DOHH2 (cell line): Measurements from ENCODE around the gene MAN1B1.

ENCODE experiments used
- H3F3A ChIP-seq: fragments of 200-600 bp; sonication (generic), shearing (Covaris generic); 2 replicates; pipeline ENCODE4 v1.6.0; 2016; ENCODE audit warnings: antibody characterized with exemption, mild to moderate bottlenecking; ENCODE audit not compliant: control insufficient read depth, insufficient read depth
- H3K27ac ChIP-seq: fragments of 200-600 bp; sonication (generic); 2 replicates; pipeline ENCODE4 v1.5.1; 2014; ENCODE audit warnings: low read depth, mild to moderate bottlenecking, low read length, moderate library complexity
- H3K27me3 ChIP-seq: fragments of 200-600 bp; sonication (generic); 2 replicates; pipeline ENCODE4 v1.6.1; 2014; ENCODE audit warnings: mild to moderate bottlenecking, low read length, mixed read lengths; ENCODE audit not compliant: control insufficient read depth
- H3K36me3 ChIP-seq: fragments of 200-600 bp; sonication (generic); 2 replicates; pipeline ENCODE4 v1.6.1; 2014; ENCODE audit warnings: mild to moderate bottlenecking, low read length, moderate library complexity, mixed read lengths; ENCODE audit not compliant: control insufficient read depth
- H3K4me1 ChIP-seq: fragments of 200-600 bp; sonication (generic); 2 replicates; pipeline ENCODE4 v1.6.1; 2014; ENCODE audit warnings: mild to moderate bottlenecking, low read length, mixed read lengths; ENCODE audit not compliant: control insufficient read depth
- H3K4me2 ChIP-seq: fragments of 200-600 bp; sonication (generic); 2 replicates; pipeline ENCODE4 v1.6.0; 2014; ENCODE audit warnings: mild to moderate bottlenecking, low read length, moderate library complexity
- H3K4me3 ChIP-seq: fragments of 200-600 bp; sonication (generic); 2 replicates; pipeline ENCODE4 v1.5.1; 2014; ENCODE audit warnings: mild to moderate bottlenecking, low read length, mixed read lengths
- H3K79me2 ChIP-seq: fragments of 200-600 bp; sonication (generic); 2 replicates; pipeline ENCODE4 v1.6.1; 2014; ENCODE audit warnings: mild to moderate bottlenecking, low read length, mixed read lengths; ENCODE audit not compliant: control insufficient read depth
- H3K9me2 ChIP-seq: fragments of 200-600 bp; sonication (generic); replicated peaks from 2 replicates; pipeline ENCODE4 v1.6.1; 2014; ENCODE audit warnings: mild to moderate bottlenecking, low read length, mixed read lengths; ENCODE audit not compliant: control insufficient read depth
- H3K9me3 ChIP-seq: fragments of 200-600 bp; sonication (generic); 2 replicates; pipeline ENCODE4 v1.6.1; 2014; ENCODE audit warnings: antibody characterized with exemption, low read length, mixed read lengths; ENCODE audit not compliant: control insufficient read depth, insufficient read depth
- H4K20me1 ChIP-seq: fragments of 200-600 bp; sonication (generic); 2 replicates; pipeline ENCODE4 v1.6.0; 2014; ENCODE audit warnings: low read depth, mild to moderate bottlenecking, antibody characterized with exemption, low read length, moderate library complexity; ENCODE audit not compliant: control insufficient read depth, insufficient read depth
- CTCF ChIP-seq: fragments of 200-600 bp; sonication (generic); IDR thresholded peaks from one replicate; pipeline ENCODE4 v1.5.1; 2014; ENCODE audit warnings: antibody characterized with exemption, mild to moderate bottlenecking, low read depth, low read length; ENCODE audit not compliant: poor library complexity, severe bottlenecking
- EZH2phosphoT487 ChIP-seq: fragments of 200-600 bp; sonication (generic); IDR thresholded peaks from 2 replicates; pipeline ENCODE4 v1.6.1; 2017; ENCODE audit warnings: borderline replicate concordance, mild to moderate bottlenecking, antibody characterized with exemption, low read length, moderate library complexity, mixed read lengths

MAN1B1 gene

DNA sequence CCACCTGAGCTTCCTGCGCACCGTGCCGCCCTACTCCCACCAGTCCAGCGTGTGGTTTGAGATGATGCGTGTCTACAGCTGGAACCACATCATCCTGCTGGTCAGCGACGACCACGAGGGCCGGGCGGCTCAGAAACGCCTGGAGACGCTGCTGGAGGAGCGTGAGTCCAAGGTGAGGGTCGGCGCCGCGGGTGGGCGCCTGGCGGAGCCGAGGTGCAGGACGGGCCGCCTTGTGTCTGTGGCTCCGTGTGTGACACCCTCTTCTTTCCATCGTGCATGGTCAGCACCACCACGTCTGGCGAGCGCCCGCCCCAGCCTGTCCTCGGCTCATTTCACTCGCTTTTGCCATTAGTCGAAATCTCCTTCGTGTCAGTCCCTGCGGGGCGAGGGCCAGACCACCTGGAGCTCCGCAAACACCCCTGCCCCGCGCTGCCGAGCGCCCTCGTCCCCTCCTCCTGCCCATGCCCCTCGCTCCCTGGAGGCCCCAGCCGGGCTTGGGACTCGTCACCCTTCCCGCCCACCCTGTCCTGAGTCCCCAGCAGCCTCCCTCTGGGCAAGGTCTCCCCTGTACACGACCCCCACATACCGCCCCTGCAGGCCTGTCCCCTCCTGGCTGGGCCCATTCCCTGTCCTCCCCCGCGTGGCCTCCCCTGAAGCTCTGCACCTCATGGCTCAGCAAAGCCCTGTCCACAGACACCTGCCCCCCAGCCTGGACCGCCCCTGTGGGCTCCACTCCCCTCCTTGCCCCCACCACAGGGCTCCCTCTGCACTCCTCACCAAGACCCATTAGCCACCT, 59.1 kb downstream of the MAN1B1 start:
- Histone ChIP-seq H4K20me1 (no peaks in the 10 kb centered on the region), H3K36me3 (no peaks in the 10 kb centered on the region), H3K79me2 (no peaks in the 10 kb centered on the region), H3K4me2 (no peak overlapping the region), H3K27ac (no peak overlapping the region), H3K4me3 (no peak overlapping the region), H3K4me1 (peaks cover 14% of the 10 kb centered on the region), H3K9me3 (no peaks in the 10 kb centered on the region), H3F3A (peaks cover 2% of the 10 kb centered on the region; the same call in 1 of the 2 replicates), H3K9me2 (no peaks in the 10 kb centered on the region), H3K27me3 (peaks cover 17% of the 10 kb centered on the region; the same call in 1 of the 2 replicates)
- TF ChIP-seq CTCF (no peak), EZH2phosphoT487 (no peak)

DNA sequence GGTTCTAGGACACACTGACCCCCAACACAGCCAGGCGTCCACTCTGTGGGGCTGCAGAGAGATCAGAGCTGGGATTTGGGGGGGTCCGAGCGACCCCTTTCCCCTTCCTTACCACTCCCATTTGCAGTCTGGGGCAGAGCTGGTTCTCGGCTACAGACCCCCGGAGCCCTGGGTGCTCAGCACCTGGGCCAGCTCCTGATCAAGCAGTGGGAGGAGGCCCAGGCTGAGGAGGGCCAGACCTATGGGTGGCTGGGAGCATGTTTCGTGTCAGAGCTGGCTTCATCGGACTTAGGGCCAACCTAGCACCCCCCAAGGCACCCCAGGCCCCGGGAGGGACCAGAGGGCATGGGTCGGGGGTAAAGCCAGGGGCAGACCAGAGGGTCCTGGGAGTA, 59.7 kb downstream of the MAN1B1 start:
- H3K9me2 ChIP-seq = no peaks in the 10 kb centered on the region
- H3K4me1 ChIP-seq = peaks cover 18% of the 10 kb centered on the region
- no peak overlapping the region for H3K4me3 ChIP-seq
- H4K20me1 ChIP-seq = no peaks in the 10 kb centered on the region
- TF ChIP-seq CTCF = no peak
- TF ChIP-seq EZH2phosphoT487 = no peak
- H3K27ac ChIP-seq = no peak overlapping the region
- no peaks in the 10 kb centered on the region for H3K79me2 ChIP-seq
- no peak overlapping the region for H3K4me2 ChIP-seq
- H3K27me3 ChIP-seq = peaks cover 16% of the 10 kb centered on the region; the same call in 1 of the 2 replicates
- H3K36me3 ChIP-seq = no peaks in the 10 kb centered on the region
- no peaks in the 10 kb centered on the region for H3K9me3 ChIP-seq
- peaks cover 2% of the 10 kb centered on the region; the same call in 1 of the 2 replicates for H3F3A ChIP-seq

GRCh38 chr9:137147091-137147792, 60.5 kb downstream of the MAN1B1 start:
- no peak overlapping the region for H3K4me2 ChIP-seq
- peaks cover 19% of the 10 kb centered on the region for H3K4me1 ChIP-seq
- peaks cover 2% of the 10 kb centered on the region; the same call in 1 of the 2 replicates for H3F3A ChIP-seq
- H3K9me3 ChIP-seq = no peaks in the 10 kb centered on the region
- no peak for TF ChIP-seq EZH2phosphoT487
- no peak for TF ChIP-seq CTCF
- no peaks in the 10 kb centered on the region for H3K79me2 ChIP-seq
- H3K27me3 ChIP-seq = peaks cover 13% of the 10 kb centered on the region; the same call in 1 of the 2 replicates
- H3K9me2 ChIP-seq = no peaks in the 10 kb centered on the region
- H3K36me3 ChIP-seq = no peaks in the 10 kb centered on the region
- no peaks in the 10 kb centered on the region for H4K20me1 ChIP-seq
- H3K27ac ChIP-seq = no peak overlapping the region
- no peak overlapping the region for H3K4me3 ChIP-seq
